ENCODE measurements around the gene KAT2B. TPM values are rescaled to one million over a fixed set of nuclear protein-coding genes. Genes with fewer than 3 reads are reported as not detected.
"Not testable (repeated sequence)": the region's sequence is repeated elsewhere in the genome, so short reads cannot be mapped to it uniquely, and the experiment has no call there.

KAT2B gene
- total RNA-seq, 1 experiment from 2014 or later, result 4.6 TPM

GRCh38 chr3:20028905-20029331 lies 11.3 kb upstream of the KAT2B start:
- ChIA-PET CTCF (no interaction called here), POLR2A (ENCODE audit: low non-redundant PET) (no interaction called here)
- no peaks in the 10 kb centered on the region for H3K9me3 ChIP-seq (ENCODE audit: low read depth, low read length, poor library complexity, severe bottlenecking)
- no peak overlapping the region for H3K27ac ChIP-seq (ENCODE audit: low read depth, low read length, poor library complexity, severe bottlenecking)
- intact Hi-C loops (cut with micrococcal nuclease; ENCODE audit: unreplicated experiment), result no loop called here
- BruUV-seq (replicated peaks), result no TSS peak
- H3K4me1 ChIP-seq (ENCODE audit: insufficient read depth, low read length, poor library complexity, severe bottlenecking), result no peaks in the 10 kb centered on the region
- H3K36me3 ChIP-seq (ENCODE audit: insufficient read depth, low read length, poor library complexity, severe bottlenecking), result no peaks in the 10 kb centered on the region
- no peak for DNase-seq (ENCODE audit: low spot score)
- H3K4me3 ChIP-seq (ENCODE audit: low read depth, low read length, poor library complexity, severe bottlenecking), result no peak overlapping the region
- TF ChIP-seq EZH2 (IDR thresholded peaks at IDR 0.05; ENCODE audit: borderline replicate concordance, low read depth, low read length, poor library complexity, severe bottlenecking) (no peak), CTCF (conservative IDR thresholded peaks at IDR 0.05; ENCODE audit: low read depth, low read length) (no peak)
- no peaks in the 10 kb centered on the region for H3K27me3 ChIP-seq (replicated peaks; ENCODE audit: insufficient read depth, low read depth, low read length, poor library complexity)

- H3K9me3 ChIP-seq (ENCODE audit: low read depth, low read length, poor library complexity, severe bottlenecking); DNase-seq (ENCODE audit: low spot score); intact Hi-C loops (cut with micrococcal nuclease; ENCODE audit: unreplicated experiment); H3K4me3 ChIP-seq (ENCODE audit: low read depth, low read length, poor library complexity, severe bottlenecking); H3K4me1 ChIP-seq (ENCODE audit: insufficient read depth, low read length, poor library complexity, severe bottlenecking); H3K27ac ChIP-seq (ENCODE audit: low read depth, low read length, poor library complexity, severe bottlenecking); POLR2A ChIA-PET (ENCODE audit: low non-redundant PET); H3K36me3 ChIP-seq (ENCODE audit: insufficient read depth, low read length, poor library complexity, severe bottlenecking); H3K27me3 ChIP-seq (replicated peaks; ENCODE audit: insufficient read depth, low read depth, low read length, poor library complexity); CTCF ChIA-PET; BruUV-seq (replicated peaks): not testable (repeated sequence)
Measured at GRCh38 chr3:20031939-20032338, 8.3 kb upstream of the KAT2B start.

GRCh38 chr3:20035019-20035418 lies 5.2 kb upstream of the KAT2B start:
- H3K27ac ChIP-seq (ENCODE audit: low read depth, low read length, poor library complexity, severe bottlenecking), result no peak overlapping the region
- no peak overlapping the region for H3K4me3 ChIP-seq (ENCODE audit: low read depth, low read length, poor library complexity, severe bottlenecking)
- ChIA-PET POLR2A (ENCODE audit: low non-redundant PET) (no interaction called here), CTCF (no interaction called here)
- TF ChIP-seq CTCF (conservative IDR thresholded peaks at IDR 0.05; ENCODE audit: low read depth, low read length), result no peak
- no peak for TF ChIP-seq EZH2 (IDR thresholded peaks at IDR 0.05; ENCODE audit: borderline replicate concordance, low read depth, low read length, poor library complexity, severe bottlenecking)
- H3K27me3 ChIP-seq (replicated peaks; ENCODE audit: insufficient read depth, low read depth, low read length, poor library complexity), result no peaks in the 10 kb centered on the region
- no peaks in the 10 kb centered on the region for H3K4me1 ChIP-seq (ENCODE audit: insufficient read depth, low read length, poor library complexity, severe bottlenecking)
- DNase-seq (ENCODE audit: low spot score), result no peak
- intact Hi-C loops (cut with micrococcal nuclease; ENCODE audit: unreplicated experiment), result loop anchor here (5.0 kb wide), 1 partner anchor 148 kb away; no protein-coding TSS in a partner anchor
- no peaks in the 10 kb centered on the region for H3K36me3 ChIP-seq (ENCODE audit: insufficient read depth, low read length, poor library complexity, severe bottlenecking)
- H3K9me3 ChIP-seq (ENCODE audit: low read depth, low read length, poor library complexity, severe bottlenecking), result no peaks in the 10 kb centered on the region
- BruUV-seq (replicated peaks), result no TSS peak

GRCh38 chr3:20037255-20037996 lies 2.8 kb upstream of the KAT2B start:
- Histone ChIP-seq H3K4me1 (ENCODE audit: insufficient read depth, low read length, poor library complexity, severe bottlenecking) (peaks cover 7% of the 10 kb centered on the region), H3K9me3 (ENCODE audit: low read depth, low read length, poor library complexity, severe bottlenecking) (no peaks in the 10 kb centered on the region), H3K36me3 (ENCODE audit: insufficient read depth, low read length, poor library complexity, severe bottlenecking) (no peaks in the 10 kb centered on the region), H3K27me3 (replicated peaks; ENCODE audit: insufficient read depth, low read depth, low read length, poor library complexity) (no peaks in the 10 kb centered on the region), H3K27ac (ENCODE audit: low read depth, low read length, poor library complexity, severe bottlenecking) (no peak overlapping the region), H3K4me3 (ENCODE audit: low read depth, low read length, poor library complexity, severe bottlenecking) (no peak overlapping the region)
- no peak for DNase-seq (ENCODE audit: low spot score)
- intact Hi-C loops (cut with micrococcal nuclease; ENCODE audit: unreplicated experiment), result loop anchor here (5.0 kb wide), 1 partner anchor 150 kb away; no protein-coding TSS in a partner anchor
- ChIA-PET CTCF (no interaction called here), POLR2A (ENCODE audit: low non-redundant PET) (no interaction called here)
- no TSS peak for BruUV-seq (replicated peaks)
- TF ChIP-seq EZH2 (IDR thresholded peaks at IDR 0.05; ENCODE audit: borderline replicate concordance, low read depth, low read length, poor library complexity, severe bottlenecking) (no peak), CTCF (conservative IDR thresholded peaks at IDR 0.05; ENCODE audit: low read depth, low read length) (no peak)
